Cardiac fibroblast (primary cell): ENCODE results near the gene MAGEC3.
A peak's percentile ranks its signal among the peaks of the same experiment; 100 is the strongest.

ENCODE experiments used
- DNase-seq, 2 donors: peaks; one replicate each; pipeline versions ENCODE4 v3.0.0 to v3.0.0-alpha.2; 2010; ENCODE audit warnings: low read depth in 2 of 2
- H3K4me3 ChIP-seq, 2 donors: replicated peaks in 1 of 2; 1 replicate in 1 of 2; 2 replicates in 1 of 2; pipeline ENCODE4 v1.5.1; 2011; ENCODE audit warnings: low read depth in 2 of 2, low read length in 2 of 2, mild to moderate bottlenecking in 2 of 2, moderate library complexity in 1 of 2
- CTCF ChIP-seq: IDR thresholded peaks from one replicate; pipeline ENCODE4 v1.5.1; 2011; ENCODE audit warnings: low read depth, mild to moderate bottlenecking, low read length, inconsistent platforms

Gene MAGEC3

GRCh38 chrX:141838016-141838415, at the start of gene MAGEC3:
Gene MAGEC3, plus strand, starts transcription at chrX:141838316. Its CDS starts 0 bp downstream, at chrX:141838316.
- DNase-seq, result no peak
- TF ChIP-seq CTCF, result no peak
- H3K4me3 ChIP-seq, result no peak within 1 kb of the TSS

GRCh38 chrX:141791856-141792255, 46.3 kb upstream of the MAGEC3 start:
- peak in 1 of 2 donors; percentile 20 for DNase-seq
- TF ChIP-seq CTCF, result no peak
- H3K4me3 ChIP-seq, result no peak overlapping the region

- no peak overlapping the region for H3K4me3 ChIP-seq
- DNase-seq, result no peak
- TF ChIP-seq CTCF, result no peak
Observed at GRCh38 chrX:141811438-141811837, 26.7 kb upstream of the MAGEC3 start.

- DNase-seq, result no peak
- TF ChIP-seq CTCF, result no peak
- no peak overlapping the region for H3K4me3 ChIP-seq
Observed at GRCh38 chrX:141814213-141814857, 23.8 kb upstream of the MAGEC3 start.

- DNase-seq, result no peak
- no peak for TF ChIP-seq CTCF
- no peak overlapping the region for H3K4me3 ChIP-seq
Observed at GRCh38 chrX:141815904-141816303, 22.2 kb upstream of the MAGEC3 start.

- no peak for DNase-seq
- H3K4me3 ChIP-seq, result no peak overlapping the region
- no peak for TF ChIP-seq CTCF
Observed at GRCh38 chrX:141832247-141832646, 5.9 kb upstream of the MAGEC3 start.

- peak in 1 of 2 donors; percentile 9 for DNase-seq
- no peak for TF ChIP-seq CTCF
- no peak overlapping the region for H3K4me3 ChIP-seq
Observed at GRCh38 chrX:141839856-141840255, 1.7 kb downstream of the MAGEC3 start.
